IMR-90 (cell line): Measurements from ENCODE around the gene EPOP. TPM values are rescaled to one million over a fixed set of nuclear protein-coding genes. Genes with fewer than 3 reads are reported as not detected.

ENCODE experiments used
- ATAC-seq: fragments of 200-7000 bp; cut with Tn5 transposase; 2 replicates; pipeline ENCODE4 v1.9.1; 2020; ENCODE audit warnings: low read depth, mild to moderate bottlenecking, moderate library complexity
- BruUV-seq: library from RNA; stranded (reverse); fragments of 400-500 nt; replicated peaks from 2 replicates; lab custom pipeline; 2021; lab: Mats Ljungman, UMichigan
- CTCF ChIA-PET: fragments of 300-600 bp; formaldehyde crosslinking; extraction: SDS; loops from one replicate; lab custom pipeline; 2021; ENCODE audit warnings: antibody characterized with exemption; lab: Yijun Ruan, JAX
- POLR2A ChIA-PET: fragments of 300-600 bp; sonication (Branson Sonifier 250); formaldehyde crosslinking; loops from one replicate; lab custom pipeline; 2022; ENCODE audit warnings: antibody characterized with exemption; ENCODE audit not compliant: unreplicated experiment; lab: Charles Lee
- DNase-seq: peaks from one replicate; pipeline ENCODE4 v3.0.0; 2013
- H2AFZ ChIP-seq: replicated peaks from 2 replicates; pipeline ENCODE3; 2013; ENCODE audit warnings: low read length, mild to moderate bottlenecking; ENCODE audit not compliant: poor library complexity
- H2AK5ac ChIP-seq: 2 replicates; pipeline ENCODE4 v1.6.1; 2013; ENCODE audit warnings: low read depth, low read length, inconsistent platforms
- H2AK9ac ChIP-seq: replicated peaks from 2 replicates; pipeline ENCODE3; 2013; ENCODE audit warnings: mild to moderate bottlenecking, low read depth, low read length, moderate library complexity; ENCODE audit not compliant: poor library complexity
- H2BK120ac ChIP-seq: 2 replicates; pipeline ENCODE4 v1.6.1; 2013; ENCODE audit warnings: low read depth, low read length, inconsistent platforms
- H2BK15ac ChIP-seq: 3 replicates; pipeline ENCODE4 v1.6.1; 2013; ENCODE audit warnings: low read depth, low read length, inconsistent platforms
- H2BK20ac ChIP-seq: 2 replicates; pipeline ENCODE4 v1.6.1; 2013; ENCODE audit warnings: low read depth, mild to moderate bottlenecking, inconsistent platforms, low read length, moderate library complexity
- H2BK5ac ChIP-seq: 2 replicates; pipeline ENCODE4 v1.6.1; 2013; ENCODE audit warnings: mild to moderate bottlenecking, low read depth, low read length, inconsistent platforms; ENCODE audit not compliant: poor library complexity, severe bottlenecking
- H3K14ac ChIP-seq: replicated peaks from 2 replicates; pipeline ENCODE4 v1.6.1; 2013; ENCODE audit warnings: low read depth, low read length, inconsistent platforms
- H3K18ac ChIP-seq: 2 replicates; pipeline ENCODE4 v1.6.1; 2013; ENCODE audit warnings: low read depth, low read length, control low read depth
- H3K23ac ChIP-seq: 2 replicates; pipeline ENCODE4 v1.6.1; 2013; ENCODE audit warnings: low read depth, low read length, inconsistent platforms
- H3K27ac ChIP-seq: 2 replicates; pipeline ENCODE4 v1.5.1; 2013; ENCODE audit warnings: mild to moderate bottlenecking, control low read depth, low read length; ENCODE audit not compliant: insufficient read depth
- H3K27me3 ChIP-seq: 2 replicates; pipeline ENCODE4 v1.6.1; 2013; ENCODE audit warnings: low read length; ENCODE audit not compliant: control insufficient read depth, insufficient read depth
- H3K36me3 ChIP-seq: 2 replicates; pipeline ENCODE4 v1.6.1; 2013; ENCODE audit warnings: low read length, mixed read lengths; ENCODE audit not compliant: control insufficient read depth, insufficient read depth
- H3K4ac ChIP-seq: 2 replicates; pipeline ENCODE4 v1.6.1; 2013; ENCODE audit warnings: low read depth, low read length, inconsistent platforms
- H3K4me1 ChIP-seq: 2 replicates; pipeline ENCODE4 v1.6.1; 2013; ENCODE audit warnings: low read length, mixed read lengths; ENCODE audit not compliant: control insufficient read depth, insufficient read depth
- H3K4me2 ChIP-seq: 2 replicates; pipeline ENCODE4 v1.6.1; 2013; ENCODE audit warnings: low read depth, mild to moderate bottlenecking, control low read depth, low read length, moderate library complexity
- H3K4me3 ChIP-seq: 2 replicates; pipeline ENCODE4 v1.5.1; 2013; ENCODE audit warnings: low read depth, mild to moderate bottlenecking, control low read depth, low read length, moderate library complexity; ENCODE audit not compliant: insufficient read depth
- H3K56ac ChIP-seq: 2 replicates; pipeline ENCODE4 v1.6.1; 2013; ENCODE audit warnings: low read length, inconsistent platforms; ENCODE audit not compliant: insufficient read depth; ENCODE audit errors: extremely low read depth
- H3K79me1 ChIP-seq, 2 experiments: 2 replicates each; pipeline ENCODE4 v1.6.1; 2013; ENCODE audit warnings: low read length in 2 of 2, inconsistent platforms in 1 of 2, low read depth in 1 of 2
- H3K9ac ChIP-seq: 2 replicates; pipeline ENCODE4 v1.6.1; 2013; ENCODE audit warnings: low read depth, low read length, control low read depth
- H3K9me1 ChIP-seq: 2 replicates; pipeline ENCODE4 v1.6.1; 2013; ENCODE audit warnings: low read length, inconsistent platforms; ENCODE audit not compliant: insufficient read depth
- H3K9me3 ChIP-seq: 2 replicates; pipeline ENCODE4 v1.6.1; 2013; ENCODE audit warnings: low read length; ENCODE audit not compliant: control insufficient read depth, insufficient read depth
- H4K20me1 ChIP-seq: 2 replicates; pipeline ENCODE4 v1.6.1; 2013; ENCODE audit warnings: low read length, inconsistent platforms; ENCODE audit not compliant: insufficient read depth
- H4K5ac ChIP-seq: 2 replicates; pipeline ENCODE4 v1.6.1; 2013; ENCODE audit warnings: mild to moderate bottlenecking, low read depth, low read length, control low read depth
- H4K8ac ChIP-seq, 2 experiments: 2 replicates each; pipeline ENCODE4 v1.6.1; 2013; ENCODE audit warnings: low read depth in 2 of 2, low read length in 2 of 2, control low read depth in 1 of 2, inconsistent platforms in 1 of 2
- H4K91ac ChIP-seq: 2 replicates; pipeline ENCODE4 v1.6.1; 2013; ENCODE audit warnings: low read depth, low read length, inconsistent platforms; ENCODE audit not compliant: insufficient read depth
- BHLHE40 ChIP-seq: fragments of 150-350 bp; IDR thresholded peaks from 2 replicates; pipeline ENCODE4 v1.6.1; 2016; ENCODE audit warnings: mild to moderate bottlenecking, low read depth, low read length
- CTCF ChIP-seq: conservative IDR thresholded peaks from 2 replicates; pipeline ENCODE4 v1.5.1; 2012; ENCODE audit warnings: mild to moderate bottlenecking, low read depth, low read length, improper control_type of control experiment
- POLR2A ChIP-seq: IDR thresholded peaks from 2 replicates; pipeline ENCODE4 v1.6.1; 2012; ENCODE audit warnings: mild to moderate bottlenecking, low read depth, low read length
- RCOR1 ChIP-seq: IDR thresholded peaks from 2 replicates; pipeline ENCODE4 v1.6.1; 2012; ENCODE audit warnings: mild to moderate bottlenecking, low read length, improper control_type of control experiment; ENCODE audit not compliant: insufficient replicate concordance
- WGBS, 2 experiments: methylation state at CpG; one replicate each; pipeline versions ENCODE4 v1.1.5 to v1.1.7; 2013; ENCODE audit warnings: missing lambda C conversion rate in 2 of 2; ENCODE audit not compliant: insufficient read length in 1 of 2; ENCODE audit errors: extremely low coverage in 2 of 2; 5-methylcytosine and 5-hydroxymethylcytosine counted together
- dilution Hi-C: fragments of 300-500 bp; cut with HindIII; formaldehyde crosslinking; loops from one replicate; pipeline ENCODE4 v1.14.3; 2018; ENCODE audit warnings: low sequenced_read_pairs; ENCODE audit not compliant: unreplicated experiment
- in situ Hi-C: fragments of 300-500 bp; cut with MboI; formaldehyde crosslinking; loops from 3 replicates; pipeline ENCODE4 v1.14.3; 2019; ENCODE audit warnings: low sequenced_read_pairs, inconsistent platforms, mixed read lengths
- intact Hi-C: fragments of 100-400 bp; cut with micrococcal nuclease; formaldehyde crosslinking; loops from 2 replicates; pipeline ENCODE4 v1.10.0; 2022
- polyA plus RNA-seq, 3 experiments: library from polyadenylated mRNA; depleted of rRNA; stranded (reverse); fragments of >200 nt; gene quantifications; 2 replicates each; pipeline ENCODE4 v1.2.3, GENCODE V29; 2012; ENCODE audit warnings: low replicate concordance in 1 of 3
- total RNA-seq: library from RNA; depleted of rRNA; stranded (reverse); fragments of >200 nt; gene quantifications from 2 replicates; pipeline ENCODE4 v1.2.3, GENCODE V29; 2012
- TF ChIP-seq, protein P1 (sequence below): fragments of 150-350 bp; IDR thresholded peaks from 2 replicates; pipeline ENCODE4 v1.6.1; 2016; ENCODE audit warnings: low read depth, mild to moderate bottlenecking, low read length, moderate library complexity, borderline replicate concordance
- TF ChIP-seq, protein P2 (sequence below): fragments of 150-350 bp; IDR thresholded peaks from 2 replicates; pipeline ENCODE4 v1.6.1; 2017; ENCODE audit warnings: mild to moderate bottlenecking, antibody characterized with exemption, low read length, low read depth

Gene EPOP
- total and polyA plus RNA-seq, 2 of the 4 experiments (the other 2 are of a cell fraction): 0.36 to 0.82 TPM

DNA sequence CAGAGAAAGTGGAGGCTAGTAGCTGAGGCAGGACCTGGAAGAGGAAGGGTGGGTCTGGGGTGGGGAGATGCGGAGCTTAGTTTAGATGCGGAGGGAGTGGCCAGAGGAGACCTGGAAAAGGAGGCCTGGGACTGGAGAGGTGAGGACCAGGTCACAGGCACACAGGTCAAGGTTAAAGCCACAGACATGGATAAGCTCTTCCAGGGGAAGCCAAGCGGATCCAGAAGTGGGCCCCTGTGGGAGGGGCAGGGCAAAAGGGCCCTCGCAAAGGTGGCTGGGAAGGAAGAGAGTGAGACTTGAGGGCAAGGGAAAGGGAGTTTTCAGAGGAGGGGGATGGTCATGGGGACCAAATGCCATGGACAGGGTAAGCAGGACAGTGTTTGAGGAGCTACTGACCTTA, 16.4 kb upstream of the EPOP start (continued):
- TF ChIP-seq CTCF (no peak), BHLHE40 (no peak), RCOR1 (no peak)

- H2AK9ac ChIP-seq: no peak overlapping the region
- H2BK15ac ChIP-seq: no peak overlapping the region
- H3K36me3 ChIP-seq: no peaks in the 10 kb centered on the region
- dilution Hi-C loops (no loop called here), intact Hi-C loops (no loop called here), in situ Hi-C loops (no loop called here)
- no peak overlapping the region for H3K18ac ChIP-seq
- H3K27me3 ChIP-seq: peaks cover 2% of the 10 kb centered on the region; the same call in 1 of the 2 replicates
- no peak overlapping the region for H4K8ac ChIP-seq
- no peaks in the 10 kb centered on the region for H3K79me1 ChIP-seq
- H4K91ac ChIP-seq: no peak overlapping the region
- no peak for DNase-seq
- BruUV-seq: no TSS peak
- H3K4me3 ChIP-seq: no peak overlapping the region
- no peak overlapping the region for H4K5ac ChIP-seq
- no peaks in the 10 kb centered on the region for H3K9me3 ChIP-seq
- no peak for ATAC-seq
- WGBS, 2 experiments: no CpG with 5 or more reads among the region's 4 CpGs
- no peak overlapping the region for H3K9ac ChIP-seq
- H3K4me2 ChIP-seq: no peak overlapping the region
- TF ChIP-seq BHLHE40 (no peak), POLR2A (no peak)
- TF ChIP-seq, protein P1, sequence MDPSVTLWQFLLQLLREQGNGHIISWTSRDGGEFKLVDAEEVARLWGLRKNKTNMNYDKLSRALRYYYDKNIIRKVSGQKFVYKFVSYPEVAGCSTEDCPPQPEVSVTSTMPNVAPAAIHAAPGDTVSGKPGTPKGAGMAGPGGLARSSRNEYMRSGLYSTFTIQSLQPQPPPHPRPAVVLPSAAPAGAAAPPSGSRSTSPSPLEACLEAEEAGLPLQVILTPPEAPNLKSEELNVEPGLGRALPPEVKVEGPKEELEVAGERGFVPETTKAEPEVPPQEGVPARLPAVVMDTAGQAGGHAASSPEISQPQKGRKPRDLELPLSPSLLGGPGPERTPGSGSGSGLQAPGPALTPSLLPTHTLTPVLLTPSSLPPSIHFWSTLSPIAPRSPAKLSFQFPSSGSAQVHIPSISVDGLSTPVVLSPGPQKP: no peak
- TF ChIP-seq, protein P2, sequence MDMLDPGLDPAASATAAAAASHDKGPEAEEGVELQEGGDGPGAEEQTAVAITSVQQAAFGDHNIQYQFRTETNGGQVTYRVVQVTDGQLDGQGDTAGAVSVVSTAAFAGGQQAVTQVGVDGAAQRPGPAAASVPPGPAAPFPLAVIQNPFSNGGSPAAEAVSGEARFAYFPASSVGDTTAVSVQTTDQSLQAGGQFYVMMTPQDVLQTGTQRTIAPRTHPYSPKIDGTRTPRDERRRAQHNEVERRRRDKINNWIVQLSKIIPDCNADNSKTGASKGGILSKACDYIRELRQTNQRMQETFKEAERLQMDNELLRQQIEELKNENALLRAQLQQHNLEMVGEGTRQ: no peak
- POLR2A ChIA-PET: interaction anchor here (1.0 kb wide), 1 partner anchor 12 kb away, joined by 3 read pairs; no protein-coding TSS in a partner anchor
- no peak overlapping the region for H3K14ac ChIP-seq
- H4K20me1 ChIP-seq: no peaks in the 10 kb centered on the region
- no peak overlapping the region for H2BK20ac ChIP-seq
- H3K9me1 ChIP-seq: peaks cover 5% of the 10 kb centered on the region; the same call in 1 of the 2 replicates
- H3K4ac ChIP-seq: no peak overlapping the region
- no peak overlapping the region for H2AK5ac ChIP-seq
- CTCF ChIA-PET: interaction anchor here (2.8 kb wide), 1 partner anchor 13 kb away, joined by 9 read pairs; no protein-coding TSS in a partner anchor
- H3K4me1 ChIP-seq: peaks cover 7% of the 10 kb centered on the region; the same call in 1 of the 2 replicates
- no peak overlapping the region for H3K23ac ChIP-seq
- H2BK5ac ChIP-seq: no peak overlapping the region
- no peak overlapping the region for H3K27ac ChIP-seq
- no peak overlapping the region for H2AFZ ChIP-seq
- no peak overlapping the region for H3K56ac ChIP-seq
- H2BK120ac ChIP-seq: no peak overlapping the region
Observed at GRCh38 chr17:38690386-38690785, 15.6 kb upstream of the EPOP start.
